HG03520 (cell line): ENCODE data around the gene KLHL3.

ENCODE experiments used
- ATAC-seq: cut with Tn5 transposase; IDR thresholded peaks from one replicate; pipeline ENCODE4 v1.9.1; 2021; ENCODE audit warnings: mild to moderate bottlenecking, moderate library complexity; ENCODE audit not compliant: unreplicated experiment

Gene KLHL3

GRCh38 chr5:137592317-137592716 lies 143.6 kb downstream of the KLHL3 start:
- ATAC-seq = no peak

GRCh38 chr5:137589185-137589584 lies 146.7 kb downstream of the KLHL3 start:
- ATAC-seq = no peak

- no peak for ATAC-seq
Measured at GRCh38 chr5:137587919-137588318, 148.0 kb downstream of the KLHL3 start.

GRCh38 chr5:137584262-137584661 lies 151.6 kb downstream of the KLHL3 start:
- ATAC-seq = no peak

- no peak for ATAC-seq
Measured at GRCh38 chr5:137583129-137583528, 152.8 kb downstream of the KLHL3 start.

- no peak for ATAC-seq
Measured at GRCh38 chr5:137582218-137582617, 153.7 kb downstream of the KLHL3 start.

GRCh38 chr5:137581776-137582175 lies 154.1 kb downstream of the KLHL3 start:
- no peak for ATAC-seq

GRCh38 chr5:137580030-137580429 lies 155.9 kb downstream of the KLHL3 start:
- ATAC-seq = no peak

GRCh38 chr5:137575847-137576246 lies 160.0 kb downstream of the KLHL3 start:
- ATAC-seq = no peak

- ATAC-seq = no peak
Measured at GRCh38 chr5:137575211-137575610, 160.7 kb downstream of the KLHL3 start.

GRCh38 chr5:137573376-137573775 lies 162.5 kb downstream of the KLHL3 start:
- ATAC-seq = no peak

- ATAC-seq = no peak
Measured at GRCh38 chr5:137572042-137572695, 163.7 kb downstream of the KLHL3 start.

- ATAC-seq = no peak
Measured at GRCh38 chr5:137570070-137570469, 165.8 kb downstream of the KLHL3 start.
